HepG2 (cell line): Measurements from ENCODE around the gene DNAJA1. TPM values are rescaled to one million over a fixed set of nuclear protein-coding genes. Genes with fewer than 3 reads are reported as not detected.

Experiments used
- AGO1 ChIP-seq: fragments of 200-400 bp; formaldehyde crosslinking; IDR thresholded peaks from 2 replicates; pipeline ENCODE4 v1.6.1; 2017; ENCODE audit warnings: mild to moderate bottlenecking, low read depth, low read length, moderate library complexity; ENCODE audit not compliant: poor library complexity, severe bottlenecking
- HOXA9 ChIP-seq: sonication (generic); formaldehyde crosslinking; IDR thresholded peaks from 2 replicates; pipeline ENCODE4 v1.8.1; 2022; ENCODE audit warnings: missing genetic modification reagents, mild to moderate bottlenecking, moderate library complexity, borderline replicate concordance
- ISX ChIP-seq: sonication (generic); formaldehyde crosslinking; conservative IDR thresholded peaks from 2 replicates; pipeline ENCODE4 v1.5.0; 2020; ENCODE audit warnings: missing genetic modification reagents
- MLLT10 ChIP-seq: sonication (generic); formaldehyde crosslinking; IDR thresholded peaks from 2 replicates; pipeline ENCODE4 v1.4.0; 2020; ENCODE audit warnings: missing genetic modification reagents
- NAIF1 ChIP-seq: sonication (generic); formaldehyde crosslinking; IDR thresholded peaks from 2 replicates; pipeline ENCODE4 v1.5.0; 2020; ENCODE audit warnings: mild to moderate bottlenecking, missing genetic modification reagents, borderline replicate concordance
- SNAPC2 ChIP-seq: sonication (generic); formaldehyde crosslinking; IDR thresholded peaks from 2 replicates; pipeline ENCODE4 v1.8.1; 2022; ENCODE audit warnings: mild to moderate bottlenecking, missing genetic modification reagents
- TBP ChIP-seq: sonication (generic); formaldehyde crosslinking; IDR thresholded peaks from 2 replicates; pipeline ENCODE4 v1.5.0; 2020; ENCODE audit warnings: missing genetic modification reagents
- ZFP36L1 ChIP-seq: sonication (generic); formaldehyde crosslinking; IDR thresholded peaks from 2 replicates; pipeline ENCODE4 v1.8.0; 2022; ENCODE audit warnings: mild to moderate bottlenecking, missing genetic modification reagents, moderate library complexity
- ZNF101 ChIP-seq: sonication (generic); formaldehyde crosslinking; IDR thresholded peaks from 2 replicates; pipeline ENCODE4 v1.4.0; 2020; ENCODE audit warnings: mild to moderate bottlenecking, low read depth, missing genetic modification reagents, borderline replicate concordance
- ZNF121 ChIP-seq: sonication (generic); formaldehyde crosslinking; IDR thresholded peaks from 2 replicates; pipeline ENCODE4 v1.5.0; 2020; ENCODE audit warnings: mild to moderate bottlenecking, missing genetic modification reagents
- ZNF34 ChIP-seq: sonication (generic); formaldehyde crosslinking; IDR thresholded peaks from 2 replicates; pipeline ENCODE4 v1.4.0; 2020; ENCODE audit warnings: mild to moderate bottlenecking, missing genetic modification reagents, borderline replicate concordance
- polyA plus RNA-seq, 8 experiments: library from polyadenylated mRNA; depleted of rRNA in 3 of 8; stranded (reverse) in 7 of 8; unstranded in 1 of 8; fragments of >200 nt; fragmentation: Illumina TruSeq in 4 of 8; extraction: Trizol in 4 of 8; gene quantifications; 2 replicates each; pipeline versions ENCODE4 v1.2.1 to v1.2.3, GENCODE V29; 2011 to 2016; ENCODE audit warnings: low read depth in 4 of 8, missing spikeins in 1 of 8, mixed read lengths in 1 of 8; ENCODE audit not compliant: insufficient read depth in 1 of 8
- total RNA-seq, 5 experiments: library from RNA; depleted of rRNA; stranded (reverse); fragments of >200 nt; fragmentation: Illumina TruSeq; extraction: Trizol; gene quantifications; 2 replicates each; pipeline ENCODE4 v1.2.3, GENCODE V29; 2016; ENCODE audit warnings: low read depth in 1 of 5
- TF ChIP-seq, protein P1 (sequence below): sonication (generic); formaldehyde crosslinking; IDR thresholded peaks from 2 replicates; pipeline ENCODE4 v1.5.0; 2020; ENCODE audit warnings: mild to moderate bottlenecking, missing genetic modification reagents
- TF ChIP-seq, protein P2 (sequence below): sonication (generic); formaldehyde crosslinking; IDR thresholded peaks from 2 replicates; pipeline ENCODE4 v1.8.1; 2023; ENCODE audit warnings: missing genetic modification reagents, inconsistent platforms, borderline replicate concordance
- TF ChIP-seq, protein P3 (sequence below): sonication (generic); formaldehyde crosslinking; IDR thresholded peaks from 2 replicates; pipeline ENCODE4 v1.4.0; 2020; ENCODE audit warnings: mild to moderate bottlenecking, missing genetic modification reagents, borderline replicate concordance

DNAJA1 gene
- total and polyA plus RNA-seq, 2 of the 13 experiments (the other 11 are each of a cell fraction or from before 2014, with no cell fraction given) = 95.9 to 306 TPM

DNA sequence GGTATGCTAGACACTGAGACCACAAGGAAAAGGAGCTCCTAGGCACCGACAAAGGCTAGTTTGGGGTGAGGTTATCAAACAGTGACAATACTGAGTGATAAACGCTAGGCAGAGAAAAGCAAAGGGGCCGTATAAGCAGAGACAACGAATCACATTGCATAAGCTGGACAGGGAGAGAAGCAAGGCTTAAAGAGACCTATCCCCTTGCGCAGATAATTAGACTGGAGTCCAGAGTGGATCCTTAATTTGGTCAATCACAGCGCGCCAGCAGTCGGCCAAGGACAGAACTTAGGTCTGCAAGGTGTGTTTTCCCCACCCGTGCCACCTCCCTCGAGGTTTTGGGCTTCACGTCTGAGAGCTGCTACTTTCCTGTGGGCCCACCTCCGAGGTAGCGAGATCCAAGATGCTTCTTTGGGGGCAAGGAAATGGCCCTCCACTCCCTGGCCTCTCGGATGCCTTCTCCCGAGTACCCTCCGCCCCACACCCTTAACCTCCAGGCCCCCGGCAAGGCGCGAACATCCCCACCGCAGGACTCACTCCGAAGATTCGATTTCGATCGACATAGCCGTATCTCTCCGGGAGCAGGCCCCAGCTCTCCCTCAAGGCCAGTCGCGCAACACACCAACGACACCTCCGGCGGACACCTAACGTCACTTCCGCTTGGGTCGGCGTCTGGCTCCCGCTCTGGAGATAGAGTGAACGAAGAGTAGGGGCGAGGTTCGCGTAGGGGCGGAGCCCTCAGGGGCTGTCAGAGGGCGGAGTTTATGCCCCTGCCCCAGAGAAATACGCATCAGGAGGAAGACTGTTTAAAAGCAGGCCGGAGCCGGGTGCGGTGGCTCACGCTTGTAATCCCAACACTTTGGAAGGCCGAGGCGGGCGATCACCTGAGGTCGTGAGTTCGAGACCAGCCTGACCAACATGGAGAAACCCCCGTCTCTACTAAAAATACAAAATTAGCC is 51.3 kb downstream of the DNAJA1 start, which contains the start of gene SMU1 (continued):
- TF ChIP-seq ISX (no peak), SNAPC2 (CRISPR knock-in tag) (no peak), ZFP36L1 (0 out of 2 replicates have a peak, but pooled peaks have one; percentile 42), NAIF1 (CRISPR knock-in tag) (no peak), HOXA9 (CRISPR knock-in tag) (peak; percentile 18; the same call in 1 of the 2 replicates), ZNF101 (CRISPR knock-in tag) (no peak), ZNF34 (CRISPR knock-in tag) (peak; percentile 82; the same call in 1 of the 2 replicates), ZNF121 (CRISPR knock-in tag) (0 out of 2 replicates have a peak, but pooled peaks have one; percentile 15), MLLT10 (CRISPR knock-in tag) (no peak), TBP (CRISPR knock-in tag) (no peak), AGO1 (no peak)
- TF ChIP-seq, protein P1, sequence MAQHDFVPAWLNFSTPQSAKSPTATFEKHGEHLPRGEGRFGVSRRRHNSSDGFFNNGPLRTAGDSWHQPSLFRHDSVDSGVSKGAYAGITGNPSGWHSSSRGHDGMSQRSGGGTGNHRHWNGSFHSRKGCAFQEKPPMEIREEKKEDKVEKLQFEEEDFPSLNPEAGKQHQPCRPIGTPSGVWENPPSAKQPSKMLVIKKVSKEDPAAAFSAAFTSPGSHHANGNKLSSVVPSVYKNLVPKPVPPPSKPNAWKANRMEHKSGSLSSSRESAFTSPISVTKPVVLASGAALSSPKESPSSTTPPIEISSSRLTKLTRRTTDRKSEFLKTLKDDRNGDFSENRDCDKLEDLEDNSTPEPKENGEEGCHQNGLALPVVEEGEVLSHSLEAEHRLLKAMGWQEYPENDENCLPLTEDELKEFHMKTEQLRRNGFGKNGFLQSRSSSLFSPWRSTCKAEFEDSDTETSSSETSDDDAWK (CRISPR knock-in tag) = no peak
- TF ChIP-seq, protein P2, sequence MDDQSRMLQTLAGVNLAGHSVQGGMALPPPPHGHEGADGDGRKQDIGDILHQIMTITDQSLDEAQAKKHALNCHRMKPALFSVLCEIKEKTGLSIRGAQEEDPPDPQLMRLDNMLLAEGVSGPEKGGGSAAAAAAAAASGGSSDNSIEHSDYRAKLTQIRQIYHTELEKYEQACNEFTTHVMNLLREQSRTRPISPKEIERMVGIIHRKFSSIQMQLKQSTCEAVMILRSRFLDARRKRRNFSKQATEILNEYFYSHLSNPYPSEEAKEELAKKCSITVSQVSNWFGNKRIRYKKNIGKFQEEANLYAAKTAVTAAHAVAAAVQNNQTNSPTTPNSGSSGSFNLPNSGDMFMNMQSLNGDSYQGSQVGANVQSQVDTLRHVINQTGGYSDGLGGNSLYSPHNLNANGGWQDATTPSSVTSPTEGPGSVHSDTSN (CRISPR knock-in tag) = no peak
- TF ChIP-seq, protein P3, sequence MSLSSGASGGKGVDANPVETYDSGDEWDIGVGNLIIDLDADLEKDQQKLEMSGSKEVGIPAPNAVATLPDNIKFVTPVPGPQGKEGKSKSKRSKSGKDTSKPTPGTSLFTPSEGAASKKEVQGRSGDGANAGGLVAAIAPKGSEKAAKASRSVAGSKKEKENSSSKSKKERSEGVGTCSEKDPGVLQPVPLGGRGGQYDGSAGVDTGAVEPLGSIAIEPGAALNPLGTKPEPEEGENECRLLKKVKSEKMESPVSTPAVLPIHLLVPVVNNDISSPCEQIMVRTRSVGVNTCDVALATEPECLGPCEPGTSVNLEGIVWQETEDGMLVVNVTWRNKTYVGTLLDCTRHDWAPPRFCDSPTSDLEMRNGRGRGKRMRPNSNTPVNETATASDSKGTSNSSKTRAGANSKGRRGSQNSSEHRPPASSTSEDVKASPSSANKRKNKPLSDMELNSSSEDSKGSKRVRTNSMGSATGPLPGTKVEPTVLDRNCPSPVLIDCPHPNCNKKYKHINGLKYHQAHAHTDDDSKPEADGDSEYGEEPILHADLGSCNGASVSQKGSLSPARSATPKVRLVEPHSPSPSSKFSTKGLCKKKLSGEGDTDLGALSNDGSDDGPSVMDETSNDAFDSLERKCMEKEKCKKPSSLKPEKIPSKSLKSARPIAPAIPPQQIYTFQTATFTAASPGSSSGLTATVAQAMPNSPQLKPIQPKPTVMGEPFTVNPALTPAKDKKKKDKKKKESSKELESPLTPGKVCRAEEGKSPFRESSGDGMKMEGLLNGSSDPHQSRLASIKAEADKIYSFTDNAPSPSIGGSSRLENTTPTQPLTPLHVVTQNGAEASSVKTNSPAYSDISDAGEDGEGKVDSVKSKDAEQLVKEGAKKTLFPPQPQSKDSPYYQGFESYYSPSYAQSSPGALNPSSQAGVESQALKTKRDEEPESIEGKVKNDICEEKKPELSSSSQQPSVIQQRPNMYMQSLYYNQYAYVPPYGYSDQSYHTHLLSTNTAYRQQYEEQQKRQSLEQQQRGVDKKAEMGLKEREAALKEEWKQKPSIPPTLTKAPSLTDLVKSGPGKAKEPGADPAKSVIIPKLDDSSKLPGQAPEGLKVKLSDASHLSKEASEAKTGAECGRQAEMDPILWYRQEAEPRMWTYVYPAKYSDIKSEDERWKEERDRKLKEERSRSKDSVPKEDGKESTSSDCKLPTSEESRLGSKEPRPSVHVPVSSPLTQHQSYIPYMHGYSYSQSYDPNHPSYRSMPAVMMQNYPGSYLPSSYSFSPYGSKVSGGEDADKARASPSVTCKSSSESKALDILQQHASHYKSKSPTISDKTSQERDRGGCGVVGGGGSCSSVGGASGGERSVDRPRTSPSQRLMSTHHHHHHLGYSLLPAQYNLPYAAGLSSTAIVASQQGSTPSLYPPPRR (CRISPR knock-in tag) = peak; percentile 56; the same call in 1 of the 2 replicates
